A673 (cell line): ENCODE data around the gene GAGE13.

ENCODE experiments used
- CTCF ChIP-seq: fragments of 300-800, 200-600 bp; sonication (generic); conservative IDR thresholded peaks from 2 replicates; pipeline ENCODE4 v1.5.1; 2017; ENCODE audit warnings: low read depth, mild to moderate bottlenecking, antibody characterized with exemption, low read length, moderate library complexity, mixed read lengths
- EZH2 ChIP-seq: fragments of 200-600 bp; sonication (generic); IDR thresholded peaks from 2 replicates; pipeline ENCODE4 v1.6.1; 2017; ENCODE audit warnings: borderline replicate concordance, low read depth, mild to moderate bottlenecking, mixed read lengths, antibody characterized with exemption, low read length; ENCODE audit not compliant: poor library complexity, severe bottlenecking

GRCh38 chrX:49287665-49288064 is 43.7 kb upstream of the GAGE13 start:
- no peak for TF ChIP-seq CTCF
- no peak for TF ChIP-seq EZH2
